8988T (cell line): Measurements from ENCODE around the gene RABL2A.
A peak's percentile ranks its signal among the peaks of the same experiment; 100 is the strongest.
"Not testable (repeated sequence)": the region's sequence is repeated elsewhere in the genome, so short reads cannot be mapped to it uniquely, and the experiment has no call there.

Source experiments
- DNase-seq: peaks from one replicate; pipeline ENCODE4 v3.0.0; 2011

The RABL2A gene

DNA sequence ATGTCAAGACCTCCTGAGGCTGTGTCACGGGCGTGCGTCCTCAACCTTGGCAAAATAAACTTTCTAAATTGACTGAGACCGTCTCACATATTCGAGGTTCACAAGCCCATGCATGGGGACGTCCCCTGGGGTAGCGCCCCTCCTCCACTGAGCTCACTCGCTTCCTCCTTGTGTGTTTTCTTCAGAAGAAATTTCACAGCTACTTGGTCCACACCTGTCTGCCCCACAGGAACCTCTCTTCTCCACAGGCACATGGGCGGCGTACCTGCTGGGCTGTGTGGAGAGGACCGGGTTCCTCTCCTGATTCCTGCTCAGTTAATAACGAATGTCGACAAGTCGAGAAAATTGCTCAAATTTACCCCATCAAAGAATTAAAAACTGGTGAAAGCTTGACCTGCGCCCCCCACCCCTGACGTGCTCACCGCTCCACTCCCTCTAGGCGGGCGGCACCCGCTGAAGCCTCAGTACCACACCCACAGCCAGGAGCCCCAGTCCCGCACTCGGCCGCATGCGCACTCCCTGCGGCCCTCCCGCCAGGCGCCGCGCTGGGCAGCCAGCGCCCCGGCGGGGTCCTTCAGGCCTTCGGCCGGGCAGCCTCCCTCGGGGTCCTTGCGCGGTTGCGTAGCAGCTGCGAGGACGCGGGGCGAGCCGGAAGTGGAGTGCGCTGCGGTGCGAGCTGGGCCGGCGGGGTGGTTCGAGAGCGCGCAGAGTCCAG, at the start of gene RABL2A:
TSS of gene RABL2A (plus strand) at position 651 of the 715 bp plus-strand sequence. CDS start 1,341 bp downstream, outside the sequence.
- peak; percentile 56 for DNase-seq

DNA sequence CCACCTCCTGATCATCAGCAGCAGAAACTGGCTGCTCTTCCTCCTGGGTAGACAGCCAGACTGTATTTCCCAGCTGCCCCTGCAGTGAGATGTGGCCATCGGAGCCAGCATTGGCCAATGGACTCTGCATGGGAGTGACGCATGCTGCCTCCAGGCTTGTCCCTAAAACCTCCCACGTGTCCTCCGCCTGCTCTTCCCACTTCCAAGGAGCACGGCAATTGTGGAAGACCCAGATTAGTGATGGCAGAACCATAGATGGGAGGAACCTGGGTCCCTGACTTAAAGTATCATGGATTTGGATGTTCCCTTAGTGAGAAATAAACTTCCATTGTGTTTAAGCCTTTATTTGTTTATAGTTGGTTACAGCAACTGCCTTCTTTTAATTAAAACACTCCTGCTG, 48.6 kb upstream of the RABL2A start:
- not testable (repeated sequence) for DNase-seq

DNA sequence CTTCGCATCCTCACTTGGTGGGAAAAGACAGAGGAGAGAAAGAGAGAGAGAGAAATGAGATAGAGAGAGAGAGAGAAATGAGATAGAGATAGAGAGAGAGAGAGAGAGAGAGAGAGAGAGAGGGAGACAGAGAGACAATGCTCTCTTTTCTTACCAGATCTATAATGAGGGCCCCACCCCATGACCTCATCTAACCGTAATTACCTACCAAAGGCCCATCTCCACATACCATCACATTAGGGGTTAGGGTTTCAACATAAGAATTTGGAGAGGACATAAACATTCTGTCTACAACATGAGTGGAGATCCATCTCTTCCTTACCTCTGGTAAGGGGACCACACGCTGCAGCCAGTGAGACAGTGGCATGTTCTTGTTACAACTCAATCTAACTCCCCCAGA, 44.6 kb upstream of the RABL2A start:
- not testable (repeated sequence) for DNase-seq

DNA sequence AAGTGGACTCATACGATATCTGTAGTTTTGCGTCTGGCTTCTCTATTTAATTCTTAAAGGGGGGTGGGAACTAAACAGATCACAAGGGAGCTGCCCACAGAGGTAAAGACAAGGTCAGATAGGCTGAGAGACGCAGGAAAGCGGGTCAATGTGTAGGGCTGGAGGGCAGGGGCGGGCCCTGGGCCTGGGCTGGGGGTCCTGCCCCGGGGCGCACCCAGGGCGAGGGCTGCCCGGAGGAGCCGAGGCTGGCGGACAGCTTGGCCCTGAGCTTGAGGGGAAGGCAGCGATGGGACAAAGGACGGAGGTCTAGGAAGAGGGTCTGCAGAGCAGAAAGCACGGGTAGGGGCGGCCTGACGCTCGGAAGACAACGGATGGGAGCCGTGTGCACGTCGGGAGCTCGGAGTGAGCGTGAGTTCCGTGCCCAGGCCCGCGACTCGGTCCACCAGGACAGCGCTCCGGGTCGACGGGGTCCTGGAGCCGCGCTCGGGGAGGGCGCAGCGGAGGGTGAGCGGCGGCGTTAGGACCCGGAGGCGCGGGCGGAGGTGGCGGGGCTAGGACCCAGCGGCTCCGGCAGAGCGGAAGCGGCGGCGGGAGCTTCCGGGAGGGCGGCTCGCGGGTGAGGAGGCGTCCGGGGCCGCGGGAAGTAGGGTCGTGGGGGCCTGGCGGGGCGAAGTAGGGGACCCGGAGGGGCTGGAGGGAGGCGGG, 43.4 kb upstream of the RABL2A start:
- peak; percentile 48 for DNase-seq

DNA sequence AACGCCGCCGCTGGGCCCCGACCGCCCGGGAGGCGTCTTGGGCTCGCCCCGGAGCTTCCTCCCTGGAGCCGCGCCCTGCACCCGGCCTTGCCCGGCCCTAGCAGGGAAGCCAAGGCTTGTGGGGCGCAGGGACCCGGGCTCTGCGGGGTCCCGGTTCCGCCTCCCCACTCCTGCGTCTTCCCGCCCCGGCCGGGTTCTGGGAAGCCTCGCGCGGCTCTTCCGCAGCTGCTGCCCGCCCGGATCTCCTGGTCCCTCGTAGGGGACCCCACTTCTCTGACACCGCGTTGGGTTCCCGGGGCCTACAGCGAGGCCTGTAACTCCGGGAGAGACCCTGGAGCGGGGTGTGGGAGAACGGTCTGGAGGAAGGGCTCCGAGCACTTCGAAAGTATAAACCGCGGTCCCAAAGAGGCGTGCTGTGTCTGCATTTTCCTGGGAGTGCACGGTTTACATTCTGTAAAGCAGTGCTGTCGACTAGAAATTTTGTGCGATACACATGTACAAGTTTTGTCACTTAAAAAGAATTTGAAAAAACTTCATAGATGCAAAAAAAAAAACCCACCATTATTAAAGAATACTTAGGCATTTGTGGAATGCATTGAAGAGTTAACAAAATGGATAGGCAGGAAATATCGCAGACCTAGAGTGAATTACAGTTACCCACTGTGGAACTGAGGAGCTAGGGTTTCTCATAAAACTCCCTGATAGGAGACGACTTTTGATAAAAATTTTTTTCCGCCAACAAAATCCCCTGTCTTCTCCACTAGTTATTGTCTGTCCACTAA, 42.6 kb upstream of the RABL2A start:
- DNase-seq: not testable (repeated sequence)

DNA sequence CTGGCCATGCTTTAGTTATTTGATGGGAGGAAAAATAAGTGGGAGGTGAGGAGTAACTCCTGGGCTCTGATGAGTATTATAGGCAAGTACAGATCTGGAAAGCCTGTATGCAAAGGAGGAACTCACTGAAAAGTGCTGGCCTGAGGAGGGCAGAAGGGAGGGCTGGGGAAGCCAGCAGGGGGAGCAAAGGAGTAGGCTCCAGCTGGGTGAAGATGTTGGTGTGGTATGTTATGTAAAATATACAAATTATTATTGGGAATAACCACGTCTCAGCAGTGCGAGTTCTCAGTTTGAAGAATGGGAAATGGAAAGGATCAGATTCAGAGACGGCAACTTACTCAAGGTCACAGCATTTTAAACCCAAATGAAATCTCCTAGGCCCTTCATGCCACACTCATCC, 39.9 kb upstream of the RABL2A start:
- DNase-seq: peak; percentile 18

DNA sequence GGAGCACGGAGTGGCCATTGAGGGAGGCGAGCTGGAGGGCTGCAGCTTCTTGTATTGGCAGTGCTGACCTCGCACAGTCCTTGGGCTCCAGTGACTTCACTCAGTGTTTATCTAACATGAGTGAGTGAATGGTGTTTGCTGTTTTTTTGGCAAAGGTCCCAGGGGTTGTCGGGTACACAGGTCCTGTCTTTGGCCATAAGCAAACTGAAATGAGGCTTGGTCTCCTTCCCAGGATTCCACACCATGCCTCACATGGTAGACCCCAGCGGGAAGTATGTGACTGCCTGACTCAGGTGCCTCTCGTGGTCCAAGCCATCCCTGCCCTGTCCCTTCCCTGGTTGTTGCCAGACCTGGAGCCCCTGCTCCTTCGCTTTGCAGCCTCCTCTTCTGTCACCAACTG, 37.5 kb upstream of the RABL2A start:
- DNase-seq: not testable (repeated sequence)

DNA sequence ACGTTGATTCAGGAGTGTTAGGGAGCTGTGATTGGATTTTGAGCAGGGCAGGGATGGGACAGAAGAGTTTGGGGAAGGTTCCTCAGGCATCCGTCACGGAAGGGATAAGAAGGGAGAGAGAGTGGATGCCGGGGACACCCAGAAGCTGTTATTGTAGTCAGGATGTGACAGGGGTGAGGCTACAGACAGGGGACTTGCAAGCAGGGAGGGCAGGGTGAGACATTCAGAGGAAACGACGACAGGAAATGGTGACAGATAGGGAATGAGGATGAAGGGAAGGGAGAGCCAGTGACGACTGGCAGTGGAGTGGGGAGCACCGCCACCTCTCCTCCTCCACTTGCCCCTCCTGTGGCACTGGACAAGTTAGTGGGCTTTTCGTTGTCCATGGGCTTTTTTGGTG, 35.1 kb upstream of the RABL2A start:
- DNase-seq: not testable (repeated sequence)

DNA sequence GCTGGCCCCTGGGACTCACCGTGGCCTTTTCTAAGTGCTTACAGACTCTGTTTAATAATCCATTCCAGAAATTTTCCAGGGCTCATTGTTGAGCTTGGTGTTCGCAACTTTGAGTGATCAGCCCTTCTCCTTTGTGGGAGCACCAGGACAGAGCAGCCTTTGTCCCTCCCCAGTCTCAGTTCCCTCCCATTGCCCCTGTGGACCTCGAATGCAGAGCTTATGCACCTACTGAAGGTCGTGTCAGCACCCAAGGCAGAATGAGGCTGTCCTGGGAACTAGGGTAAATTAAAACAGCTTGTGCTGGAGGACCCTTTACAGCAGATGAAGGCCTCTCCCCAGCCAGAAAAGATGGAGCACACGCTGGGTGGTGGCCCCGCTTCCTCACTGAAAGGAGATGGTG, 33.8 kb upstream of the RABL2A start:
- DNase-seq: not testable (repeated sequence)

DNA sequence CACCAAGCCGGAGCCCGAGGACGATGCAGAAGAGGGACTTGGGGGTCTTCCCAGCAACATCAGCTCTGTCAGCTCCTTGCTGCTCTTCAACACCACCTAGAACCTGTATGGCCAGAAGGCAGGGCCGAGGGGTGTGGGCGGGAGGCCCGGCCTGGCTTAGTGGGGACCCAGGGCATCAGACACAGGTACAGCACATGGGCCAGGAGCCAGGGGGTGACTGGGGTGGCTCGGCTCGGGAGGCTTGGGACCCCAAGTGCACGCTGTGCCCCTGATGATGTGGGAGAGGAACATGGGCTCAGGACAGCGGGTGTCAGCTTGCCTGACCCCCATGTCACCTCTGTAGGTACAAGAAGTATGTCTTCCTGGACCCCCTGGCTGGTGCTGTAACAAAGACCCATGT, 31.3 kb upstream of the RABL2A start:
- DNase-seq: not testable (repeated sequence)

DNA sequence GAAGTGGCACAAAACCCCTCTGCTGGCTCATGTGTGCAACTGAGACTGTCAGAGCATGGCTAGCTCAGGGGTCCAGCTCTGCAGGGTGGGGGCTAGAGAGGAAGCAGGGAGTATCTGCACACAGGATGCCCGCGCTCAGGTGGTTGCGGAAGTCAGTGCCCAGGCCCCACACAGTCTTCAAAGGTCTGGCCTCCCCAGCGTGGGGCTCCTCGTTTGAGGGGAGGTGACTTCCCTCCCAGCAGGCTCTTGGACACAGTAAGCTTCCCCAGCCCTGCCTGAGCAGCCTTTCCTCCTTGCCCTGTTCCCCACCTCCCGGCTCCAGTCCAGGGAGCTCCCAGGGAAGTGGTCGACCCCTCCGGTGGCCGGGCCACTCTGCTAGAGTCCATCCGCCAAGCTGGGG, 29.9 kb upstream of the RABL2A start:
- DNase-seq: not testable (repeated sequence)

DNA sequence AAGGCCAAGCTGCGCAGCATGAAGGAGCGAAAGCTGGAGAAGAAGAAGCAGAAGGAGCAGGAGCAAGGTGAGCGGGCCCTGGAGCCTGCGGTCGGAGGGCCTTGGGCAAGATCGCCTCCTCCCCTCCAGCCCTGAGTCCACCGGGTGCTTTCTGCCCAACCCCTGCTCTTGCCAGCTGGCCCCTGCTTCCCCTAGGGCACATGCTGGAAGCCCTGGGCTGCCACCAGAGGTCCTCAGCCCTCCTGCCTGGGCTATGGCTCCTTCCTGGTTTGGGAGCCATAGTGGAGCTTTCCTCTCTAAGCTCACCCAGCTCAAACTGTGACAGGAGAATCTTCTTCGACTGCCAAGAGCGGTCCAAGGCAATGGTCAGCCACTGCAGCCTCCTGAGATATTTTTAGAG, 29.5 kb upstream of the RABL2A start:
- not testable (repeated sequence) for DNase-seq

DNA sequence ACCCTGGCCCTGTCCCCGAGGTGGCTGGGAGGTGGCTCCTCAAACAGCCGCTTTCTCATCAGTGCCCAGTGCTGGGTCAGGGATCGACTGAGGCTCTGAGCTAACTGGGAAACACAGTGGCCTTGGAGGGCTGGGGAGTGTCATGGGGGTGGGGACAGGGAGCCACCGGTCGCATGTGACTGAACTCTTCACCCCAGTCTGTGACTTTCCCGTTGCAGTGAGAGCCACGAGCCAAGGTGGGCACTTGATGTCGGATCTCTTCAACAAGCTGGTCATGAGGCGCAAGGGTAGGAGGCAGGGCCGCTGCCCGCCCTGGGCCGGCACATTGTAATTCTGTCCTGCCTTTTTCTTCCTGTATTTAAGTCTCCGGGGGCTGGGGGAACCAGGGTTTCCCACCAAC, 28.9 kb upstream of the RABL2A start:
- DNase-seq: not testable (repeated sequence)

DNA sequence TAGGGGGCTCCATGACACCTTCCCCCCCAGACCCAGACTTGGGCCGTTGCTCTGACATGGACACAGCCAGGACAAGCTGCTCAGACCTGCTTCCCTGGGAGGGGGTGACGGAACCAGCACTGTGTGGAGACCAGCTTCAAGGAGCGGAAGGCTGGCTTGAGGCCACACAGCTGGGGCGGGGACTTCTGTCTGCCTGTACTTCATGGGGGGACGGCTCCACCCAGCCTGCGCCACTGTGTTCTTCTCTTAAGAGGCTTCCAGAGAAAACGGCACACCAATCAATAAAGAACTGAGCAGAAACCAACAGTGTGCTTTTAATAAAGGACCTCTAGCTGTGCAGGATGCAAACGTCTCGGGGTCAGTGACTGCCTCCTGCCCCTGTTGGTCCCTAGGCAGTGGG, 28.3 kb upstream of the RABL2A start:
- DNase-seq: not testable (repeated sequence)

DNA sequence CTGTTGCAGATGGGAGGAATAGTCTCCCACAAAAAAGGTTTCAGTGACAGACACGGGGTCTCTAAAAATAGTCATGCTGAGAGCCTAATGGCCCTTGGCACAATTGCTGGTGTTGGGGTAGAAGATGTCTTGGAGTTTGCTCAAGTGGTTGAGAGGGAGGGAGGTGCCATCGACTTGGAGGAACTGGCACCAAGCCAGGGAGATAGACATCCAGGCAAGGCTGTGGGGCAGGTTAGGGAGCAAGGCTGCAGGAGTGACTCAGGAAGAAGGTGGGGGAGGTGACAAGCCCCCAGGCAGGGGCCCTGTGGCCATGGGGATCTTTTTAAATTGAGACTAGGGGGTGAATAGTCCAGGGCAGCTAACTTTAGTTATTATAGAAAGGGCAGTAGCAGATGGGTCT, 27.9 kb upstream of the RABL2A start:
- DNase-seq: not testable (repeated sequence)

DNA sequence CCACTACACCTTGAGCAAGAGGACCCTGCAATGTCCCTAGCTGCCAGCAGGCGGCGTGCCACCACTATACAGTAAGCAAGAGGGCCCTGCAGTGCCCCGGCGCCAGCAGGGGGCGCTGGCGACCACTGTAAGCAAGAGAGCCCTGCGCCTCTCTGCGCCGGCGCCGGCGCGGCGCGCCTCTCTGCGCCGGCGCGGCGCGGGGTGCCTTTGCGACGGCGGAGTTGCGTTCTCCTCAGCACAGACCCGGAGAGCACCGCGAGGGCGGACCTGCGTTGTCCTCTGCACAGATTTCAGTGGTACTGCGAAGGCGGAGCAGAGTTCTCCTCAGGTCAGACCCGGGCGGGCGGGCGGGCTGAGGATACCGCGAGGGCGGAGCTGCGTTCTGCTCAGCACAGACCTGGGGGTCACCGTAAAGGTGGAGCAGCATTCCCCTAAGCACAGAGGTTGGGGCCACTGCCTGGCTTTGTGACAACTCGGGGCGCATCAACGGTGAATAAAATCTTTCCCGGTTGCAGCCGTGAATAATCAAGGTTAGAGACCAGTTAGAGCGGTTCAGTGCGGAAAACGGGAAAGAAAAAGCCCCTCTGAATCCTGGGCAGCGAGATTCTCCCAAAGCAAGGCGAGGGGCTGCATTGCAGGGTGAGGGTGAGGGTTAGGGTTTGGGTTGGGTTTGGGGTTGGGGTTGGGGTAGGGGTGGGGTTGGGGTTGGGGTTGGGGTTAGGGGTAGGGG, 24.9 kb upstream of the RABL2A start:
- not testable (repeated sequence) for DNase-seq

DNA sequence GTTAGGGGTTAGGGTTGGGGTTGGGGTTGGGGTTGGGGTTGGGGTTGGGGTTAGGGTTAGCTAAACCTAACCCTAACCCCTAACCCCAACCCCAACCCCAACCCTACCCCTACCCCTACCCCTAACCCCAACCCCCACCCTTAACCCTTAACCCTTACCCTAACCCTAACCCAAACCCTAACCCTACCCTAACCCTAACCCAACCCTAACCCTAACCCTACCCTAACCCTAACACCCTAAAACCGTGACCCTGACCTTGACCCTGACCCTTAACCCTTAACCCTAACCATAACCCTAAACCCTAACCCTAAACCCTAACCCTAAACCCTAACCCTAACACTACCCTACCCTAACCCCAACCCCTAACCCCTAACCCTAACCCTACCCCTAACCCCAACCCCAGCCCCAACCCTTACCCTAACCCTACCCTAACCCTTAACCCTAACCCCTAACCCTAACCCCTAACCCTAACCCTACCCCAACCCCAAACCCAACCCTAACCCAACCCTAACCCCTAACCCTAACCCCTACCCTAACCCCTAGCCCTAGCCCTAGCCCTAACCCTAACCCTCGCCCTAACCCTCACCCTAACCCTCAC, 24.1 kb upstream of the RABL2A start:
- no peak for DNase-seq

DNA sequence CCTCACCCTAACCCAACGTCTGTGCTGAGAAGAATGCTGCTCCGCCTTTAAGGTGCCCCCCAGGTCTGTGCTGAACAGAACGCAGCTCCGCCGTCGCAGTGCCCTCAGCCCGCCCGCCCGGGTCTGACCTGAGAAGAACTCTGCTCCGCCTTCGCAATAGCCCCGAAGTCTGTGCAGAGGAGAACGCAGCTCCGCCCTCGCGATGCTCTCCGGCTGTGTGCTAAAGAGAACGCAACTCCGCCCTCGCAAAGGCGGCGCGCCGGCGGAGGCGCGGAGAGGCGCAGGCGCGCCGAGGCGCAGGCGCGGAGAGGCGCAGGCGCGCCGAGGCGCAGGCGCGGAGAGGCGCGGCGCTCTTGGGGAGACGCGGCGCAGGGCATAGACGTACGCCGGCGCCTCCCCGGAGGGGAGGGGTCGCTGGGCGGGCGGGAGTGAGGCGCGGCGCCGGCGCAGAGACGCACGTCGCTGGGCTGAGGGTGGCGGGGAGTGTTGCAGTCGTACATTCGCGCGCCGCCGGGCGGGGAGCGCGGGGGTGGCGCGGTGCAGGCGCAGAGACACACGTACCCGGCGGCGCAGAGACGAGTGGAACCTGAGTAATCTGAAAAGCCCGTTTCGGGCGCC, 23.5 kb upstream of the RABL2A start:
- DNase-seq: not testable (repeated sequence)

DNA sequence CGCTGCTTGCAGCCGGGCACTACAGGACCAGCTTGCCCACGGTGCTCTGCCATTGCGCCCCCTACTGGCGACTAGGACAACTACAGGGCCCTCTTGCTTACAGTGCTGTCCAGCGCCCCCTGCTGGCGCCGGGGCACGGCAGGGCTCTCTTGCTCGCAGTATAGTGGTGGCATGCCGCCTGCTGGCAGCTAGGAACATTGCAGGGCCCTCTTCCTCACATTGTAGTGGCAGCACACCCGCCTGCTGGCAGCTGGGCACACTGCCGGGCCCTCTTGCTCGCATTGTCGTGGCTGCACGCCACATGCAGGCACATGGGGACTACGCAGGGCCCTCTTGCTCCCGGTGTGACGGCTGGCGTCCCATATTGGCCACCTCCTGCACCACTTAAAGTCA, 23.0 kb upstream of the RABL2A start:
- DNase-seq: not testable (repeated sequence)

DNA sequence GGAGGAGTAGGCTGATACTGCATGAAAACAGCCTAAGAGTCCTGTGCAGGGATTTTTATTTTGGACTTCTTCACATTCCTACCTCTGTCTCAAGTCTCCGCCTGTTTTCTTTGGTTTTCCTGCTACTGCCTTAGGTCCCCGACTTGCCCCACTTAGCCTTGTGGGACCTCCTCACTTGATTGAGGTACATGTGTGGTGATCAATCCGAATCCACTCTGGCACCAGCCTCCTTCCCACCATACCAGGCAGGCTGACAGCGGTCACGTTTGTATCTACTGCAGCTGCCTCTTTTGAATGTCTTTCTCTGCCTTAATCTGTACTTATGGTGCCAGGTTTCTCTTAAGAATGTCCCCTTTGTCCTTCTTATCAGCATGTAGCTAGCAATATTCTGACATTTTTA, 22.4 kb upstream of the RABL2A start:
- not testable (repeated sequence) for DNase-seq

DNA sequence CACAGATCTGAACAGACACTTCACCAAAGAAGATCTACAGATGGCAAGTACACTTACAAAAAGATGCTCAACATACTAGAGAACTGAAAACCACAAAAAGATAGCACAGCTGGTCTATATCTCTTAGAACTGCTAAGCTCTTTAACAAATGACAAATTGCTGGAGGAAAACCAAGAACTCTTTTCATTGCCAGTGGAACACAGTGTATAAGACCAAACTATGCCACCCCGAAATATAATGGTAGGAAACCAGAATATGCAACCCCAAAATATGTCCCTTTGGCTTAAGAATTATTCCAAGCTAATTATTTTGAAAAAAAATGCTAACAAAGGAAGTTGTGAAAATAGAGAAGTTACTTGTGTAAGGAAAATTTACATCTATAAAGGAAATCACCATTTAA, 21.0 kb upstream of the RABL2A start:
- DNase-seq: not testable (repeated sequence)

DNA sequence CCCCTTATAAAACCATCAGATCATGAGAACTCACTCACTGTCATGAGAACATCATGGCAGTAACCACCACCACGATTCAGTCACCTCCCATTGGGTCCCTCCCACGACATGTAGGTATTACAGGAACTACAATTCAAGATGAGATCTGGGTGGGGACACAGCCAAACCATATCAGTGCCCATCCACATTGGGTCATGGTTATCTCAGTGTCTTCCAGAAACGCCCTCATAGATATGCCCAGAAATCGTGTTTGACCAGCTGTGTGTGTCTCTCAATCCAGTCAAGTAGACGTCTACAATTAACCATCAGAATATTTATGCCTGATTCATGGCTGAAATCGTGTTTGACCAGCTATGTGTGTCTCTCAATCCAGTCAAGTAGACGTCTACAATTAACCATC, 17.2 kb upstream of the RABL2A start:
- not testable (repeated sequence) for DNase-seq
